COLO829 (cell line): Measurements from ENCODE around the gene FLII.
"Not testable (repeated sequence)": the region's sequence is repeated elsewhere in the genome, so short reads cannot be mapped to it uniquely, and the experiment has no call there.

Experiments
- DNase-seq: peaks from one replicate; pipeline ENCODE4 v3.0.0; 2012; ENCODE audit warnings: low spot score

FLII gene

GRCh38 chr17:18224053-18224386 lies 34.5 kb downstream of the FLII start:
- DNase-seq, result no peak

GRCh38 chr17:18218756-18219415 lies 39.7 kb downstream of the FLII start:
- DNase-seq, result no peak

- peak; percentile 79 for DNase-seq
Observed at GRCh38 chr17:18217412-18218015, 41.0 kb downstream of the FLII start.

GRCh38 chr17:18216906-18217305 lies 41.6 kb downstream of the FLII start:
- not testable (repeated sequence) for DNase-seq

- DNase-seq, result no peak
Observed at GRCh38 chr17:18213666-18214270, 44.8 kb downstream of the FLII start.

- DNase-seq, result no peak
Observed at GRCh38 chr17:18208092-18208491, 50.4 kb downstream of the FLII start.

- no peak for DNase-seq
Observed at GRCh38 chr17:18206962-18207361, 51.6 kb downstream of the FLII start.

GRCh38 chr17:18205861-18206260 lies 52.7 kb downstream of the FLII start:
- no peak for DNase-seq

- DNase-seq, result no peak
Observed at GRCh38 chr17:18203308-18203707, 55.2 kb downstream of the FLII start.

GRCh38 chr17:18201108-18201507 lies 57.4 kb downstream of the FLII start:
- no peak for DNase-seq

GRCh38 chr17:18198530-18198929 lies 60.0 kb downstream of the FLII start:
- DNase-seq, result no peak

GRCh38 chr17:18197535-18198194 lies 60.9 kb downstream of the FLII start:
- no peak for DNase-seq

- DNase-seq, result no peak
Observed at GRCh38 chr17:18195246-18195645, 63.3 kb downstream of the FLII start.
